Measurements from ENCODE around the gene CELSR2.

- TF ChIP-seq CTCF (IDR thresholded peaks at IDR 0.05) (no peak), POLR2A (IDR thresholded peaks at IDR 0.05) (no peak)
Observed at GRCh38 chr1:109242387-109242786, 7.0 kb upstream of the CELSR2 start.
